Sigmoid colon (tissue), 7 donors: ENCODE data around the gene ZZZ3. TPM values are rescaled to one million over a fixed set of nuclear protein-coding genes. Genes with fewer than 3 reads are reported as not detected.
"Not testable (repeated sequence)": the region's sequence is repeated elsewhere in the genome, so short reads cannot be mapped to it uniquely, and the experiment has no call there.

Experiments used
- DNase-seq: peaks from one replicate; pipeline ENCODE4 v3.0.0-alpha.2; 2019
- H3K27ac ChIP-seq, 4 donors: fragments of 200-600 bp; sonication (generic); one replicate each; pipeline ENCODE4 v1.5.1; 2016 to 2019; ENCODE audit warnings: mild to moderate bottlenecking in 1 of 4
- H3K27me3 ChIP-seq, 3 donors: fragments of 200-600 bp; sonication (generic); one replicate each; pipeline ENCODE4 v1.5.1; 2019; ENCODE audit warnings: mild to moderate bottlenecking in 1 of 3
- H3K36me3 ChIP-seq, 4 donors: fragments of 200-600 bp; sonication (generic); one replicate each; pipeline ENCODE4 v1.5.1; 2016 to 2019
- H3K4me1 ChIP-seq, 4 donors: fragments of 200-600 bp; sonication (generic); one replicate each; pipeline ENCODE4 v1.5.1; 2017 to 2019
- H3K4me3 ChIP-seq, 4 donors: fragments of 200-600 bp; sonication (generic); one replicate each; pipeline ENCODE4 v1.5.1; 2017 to 2019; ENCODE audit warnings: mild to moderate bottlenecking in 2 of 4, moderate library complexity in 1 of 4
- H3K9me3 ChIP-seq, 4 donors: fragments of 200-600 bp in 3 of 4; sonication (generic) in 3 of 4; one replicate each; pipeline versions ENCODE4 v1.5.1 to v1.6.1; 2013 to 2019
- EP300 ChIP-seq, 4 donors: sonication (generic); formaldehyde crosslinking; IDR thresholded peaks; one replicate each; pipeline ENCODE4 v1.6.1; 2017; ENCODE audit warnings: antibody characterized with exemption in 4 of 4
- POLR2A ChIP-seq, 2 donors: fragments of 450-650 bp; IDR thresholded peaks; one replicate each; pipeline ENCODE4 v1.6.1; 2016; ENCODE audit warnings: antibody characterized with exemption in 2 of 2, mild to moderate bottlenecking in 2 of 2, moderate library complexity in 2 of 2
- POLR2AphosphoS5 ChIP-seq, 4 donors: sonication (generic); formaldehyde crosslinking; IDR thresholded peaks; one replicate each; pipeline ENCODE4 v1.6.1; 2017; ENCODE audit warnings: antibody characterized with exemption in 4 of 4
- WGBS, 2 donors: extraction: QIAGEN DNeasy Blood & Tissue Kit; methylation state at CpG; one replicate each; pipeline ENCODE4 v1.1.7; 2013; 5-methylcytosine and 5-hydroxymethylcytosine counted together
- intact Hi-C: fragments of 100-400 bp; cut with DNase I; formaldehyde crosslinking; loops from one replicate; pipeline ENCODE4 v1.15.1; 2023
- polyA plus RNA-seq, 3 donors: library from polyadenylated mRNA; stranded (reverse); fragments of 200-250 nt; gene quantifications; one replicate each; pipeline ENCODE4 v1.2.3, GENCODE V29; 2013
- total RNA-seq, 4 donors: library from RNA; depleted of rRNA; stranded (reverse); fragments of >200 nt; gene quantifications; one replicate each; pipeline ENCODE4 v1.1.0, GENCODE V29; 2016
- TF ChIP-seq, protein P1 (sequence below), 4 experiments: fragments of 450-650 bp in 3 of 4; fragments of 200-600 bp in 1 of 4; IDR thresholded peaks; one replicate each; pipeline ENCODE4 v1.5.1; 2016 to 2019; ENCODE audit warnings: antibody characterized with exemption in 4 of 4, mild to moderate bottlenecking in 3 of 4, moderate library complexity in 2 of 4
- donor health status: healthy with polysubstance abuse.
- donor health status: Bipolar disorder and iron deficiency.
- donor health status: healthy.

The ZZZ3 gene
- total and polyA plus RNA-seq, 7 donors, result 5.3 to 69.4 (median 58.1) TPM

DNA sequence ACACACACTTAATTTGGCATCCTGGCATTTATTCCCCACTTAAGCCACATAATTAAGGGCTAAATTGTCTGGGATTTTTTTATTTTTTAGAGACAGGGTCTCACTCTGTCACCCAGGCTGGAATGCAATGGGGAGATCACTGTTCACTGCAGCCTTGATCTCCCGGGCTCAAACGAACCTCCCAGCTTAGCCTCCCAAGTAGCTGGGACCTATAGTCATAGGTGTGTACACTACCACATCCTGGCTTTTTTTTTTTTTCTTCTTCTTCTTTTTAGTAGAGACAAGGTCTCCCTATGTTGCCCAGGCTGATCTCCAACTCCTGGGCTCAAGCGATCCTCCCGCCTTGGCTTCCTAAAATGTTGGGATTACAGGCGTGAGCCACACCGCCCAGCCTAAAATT, 24.2 kb downstream of the ZZZ3 start:
- no peak for DNase-seq
- intact Hi-C loops, result no loop called here
- TF ChIP-seq, protein P1, sequence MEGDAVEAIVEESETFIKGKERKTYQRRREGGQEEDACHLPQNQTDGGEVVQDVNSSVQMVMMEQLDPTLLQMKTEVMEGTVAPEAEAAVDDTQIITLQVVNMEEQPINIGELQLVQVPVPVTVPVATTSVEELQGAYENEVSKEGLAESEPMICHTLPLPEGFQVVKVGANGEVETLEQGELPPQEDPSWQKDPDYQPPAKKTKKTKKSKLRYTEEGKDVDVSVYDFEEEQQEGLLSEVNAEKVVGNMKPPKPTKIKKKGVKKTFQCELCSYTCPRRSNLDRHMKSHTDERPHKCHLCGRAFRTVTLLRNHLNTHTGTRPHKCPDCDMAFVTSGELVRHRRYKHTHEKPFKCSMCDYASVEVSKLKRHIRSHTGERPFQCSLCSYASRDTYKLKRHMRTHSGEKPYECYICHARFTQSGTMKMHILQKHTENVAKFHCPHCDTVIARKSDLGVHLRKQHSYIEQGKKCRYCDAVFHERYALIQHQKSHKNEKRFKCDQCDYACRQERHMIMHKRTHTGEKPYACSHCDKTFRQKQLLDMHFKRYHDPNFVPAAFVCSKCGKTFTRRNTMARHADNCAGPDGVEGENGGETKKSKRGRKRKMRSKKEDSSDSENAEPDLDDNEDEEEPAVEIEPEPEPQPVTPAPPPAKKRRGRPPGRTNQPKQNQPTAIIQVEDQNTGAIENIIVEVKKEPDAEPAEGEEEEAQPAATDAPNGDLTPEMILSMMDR (IDR thresholded peaks at IDR 0.05), result no peak
- no peak for TF ChIP-seq POLR2AphosphoS5 (IDR thresholded peaks at IDR 0.05)
- Histone ChIP-seq H3K4me3 (no peak overlapping the region), H3K36me3 (no peaks in the 10 kb centered on the region), H3K9me3 (no peaks in the 10 kb centered on the region), H3K27me3 (no peaks in the 10 kb centered on the region), H3K27ac (no peak overlapping the region), H3K4me1 (peaks cover 0 to 7% (median 0%) of the 10 kb centered on the region in 4 donors)
- 94 to 95% methylated on average over 6 of the region's 6 CpGs for WGBS, 2 donors

DNA sequence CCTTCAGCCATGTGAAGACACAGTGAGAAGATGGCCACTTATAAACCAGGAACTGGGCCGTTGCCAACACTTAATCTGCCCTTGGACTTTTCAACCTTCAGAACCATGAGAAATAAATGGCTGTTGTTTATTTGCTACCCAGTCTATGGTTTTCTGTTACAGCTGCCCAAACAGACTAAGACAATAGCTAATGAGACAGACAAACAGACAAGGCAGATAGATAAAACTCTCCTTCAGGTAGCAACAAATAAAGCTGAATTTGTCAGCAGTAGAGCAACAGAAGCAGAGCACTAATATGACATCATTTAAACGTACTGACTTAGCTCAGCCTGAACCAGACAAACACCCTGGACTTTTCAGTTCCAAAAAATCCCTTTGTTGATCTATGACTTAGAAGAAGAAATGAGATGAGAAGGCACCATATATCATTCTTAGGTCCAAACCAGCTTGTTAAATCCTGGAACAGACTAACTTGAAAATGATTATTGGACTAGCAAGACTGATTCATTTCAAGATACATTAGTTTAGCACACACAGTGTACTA, 27.0 kb downstream of the ZZZ3 start:
- intact Hi-C loops, result no loop called here
- no peaks in the 10 kb centered on the region for H3K9me3 ChIP-seq
- H3K4me1 ChIP-seq, result peaks cover 0 to 3% (median 0%) of the 10 kb centered on the region in 4 donors
- 52 to 76% methylated on average over 2 of the region's 2 CpGs for WGBS, 2 donors
- no peak for TF ChIP-seq POLR2AphosphoS5 (IDR thresholded peaks at IDR 0.05)
- TF ChIP-seq POLR2A (IDR thresholded peaks at IDR 0.05), result no peak
- TF ChIP-seq, protein P1 (IDR thresholded peaks at IDR 0.05), result no peak
- no peak for TF ChIP-seq EP300 (IDR thresholded peaks at IDR 0.05)
- no peak overlapping the region for H3K4me3 ChIP-seq
- no peak for DNase-seq
- no peak overlapping the region for H3K27ac ChIP-seq
- H3K27me3 ChIP-seq, result no peaks in the 10 kb centered on the region
- H3K36me3 ChIP-seq, result no peaks in the 10 kb centered on the region

DNA sequence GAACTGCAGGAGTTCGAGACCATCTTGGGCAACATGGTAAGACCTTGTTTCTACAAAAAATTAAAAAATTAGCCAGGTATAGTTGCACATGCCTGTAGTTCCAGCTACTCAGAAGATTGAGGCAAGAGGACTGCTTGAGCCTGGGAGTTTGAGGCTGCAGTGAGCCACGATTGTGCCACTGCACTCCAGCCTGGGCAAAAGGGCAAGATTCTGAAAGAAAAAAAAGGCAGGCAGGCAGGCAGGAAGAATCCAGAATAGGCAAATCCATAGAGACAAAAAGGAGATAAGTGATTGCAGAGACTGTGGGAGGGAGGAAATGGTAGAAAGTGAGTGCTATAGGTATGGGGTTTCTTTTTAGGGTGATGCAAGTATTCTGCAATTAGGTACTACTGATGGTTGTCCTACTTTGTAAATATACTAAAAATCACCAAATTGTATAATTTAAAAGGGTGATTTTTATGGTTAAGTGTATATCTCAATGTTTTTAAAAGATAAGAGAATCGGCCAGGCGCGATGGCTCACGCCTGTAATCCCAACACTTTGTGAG, 29.4 kb downstream of the ZZZ3 start:
- Histone ChIP-seq H3K4me1 (peaks cover 0 to 3% (median 0%) of the 10 kb centered on the region in 4 donors), H3K4me3 (no peak overlapping the region), H3K27me3 (no peaks in the 10 kb centered on the region), H3K9me3 (peaks cover 0 to 5% (median 4%) of the 10 kb centered on the region in 4 donors), H3K27ac (no peak overlapping the region), H3K36me3 (no peaks in the 10 kb centered on the region)
- TF ChIP-seq, protein P1 (IDR thresholded peaks at IDR 0.05), result no peak
- TF ChIP-seq POLR2AphosphoS5 (IDR thresholded peaks at IDR 0.05), result no peak
- no peak for TF ChIP-seq EP300 (IDR thresholded peaks at IDR 0.05)
- TF ChIP-seq POLR2A (IDR thresholded peaks at IDR 0.05), result no peak
- WGBS, 2 donors, result 72 to 91% methylated on average over 6 of the region's 6 CpGs
- DNase-seq, result no peak
- intact Hi-C loops, result no loop called here

DNA sequence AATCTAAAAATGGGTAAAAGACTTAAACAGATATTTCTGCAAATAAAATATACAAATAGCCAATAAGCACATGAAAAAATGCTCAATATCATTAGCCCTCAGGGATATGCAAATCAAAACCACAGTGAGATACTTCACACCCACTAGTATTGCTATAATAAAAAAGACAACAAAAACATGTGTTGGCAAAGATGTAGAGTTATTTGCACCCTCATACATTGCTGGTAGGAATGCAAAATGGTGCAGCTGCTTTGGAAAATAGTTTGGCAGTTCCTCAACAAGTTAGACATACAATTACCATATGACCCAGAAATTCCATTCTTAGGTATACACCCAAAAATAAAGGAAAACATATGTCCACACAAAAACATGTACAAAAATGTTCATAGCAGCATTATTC, 30.2 kb downstream of the ZZZ3 start:
- Histone ChIP-seq H3K27me3 (no peaks in the 10 kb centered on the region), H3K4me1 (peaks cover 0 to 3% (median 0%) of the 10 kb centered on the region in 4 donors), H3K36me3 (no peaks in the 10 kb centered on the region), H3K27ac (no peak overlapping the region), H3K9me3 (peaks cover 0 to 5% (median 4%) of the 10 kb centered on the region in 4 donors), H3K4me3 (no peak overlapping the region)
- intact Hi-C loops, result no loop called here
- DNase-seq, result no peak
- TF ChIP-seq POLR2AphosphoS5 (IDR thresholded peaks at IDR 0.05) (no peak), POLR2A (IDR thresholded peaks at IDR 0.05) (no peak), EP300 (IDR thresholded peaks at IDR 0.05) (no peak)
- TF ChIP-seq, protein P1 (IDR thresholded peaks at IDR 0.05), result no peak

DNA sequence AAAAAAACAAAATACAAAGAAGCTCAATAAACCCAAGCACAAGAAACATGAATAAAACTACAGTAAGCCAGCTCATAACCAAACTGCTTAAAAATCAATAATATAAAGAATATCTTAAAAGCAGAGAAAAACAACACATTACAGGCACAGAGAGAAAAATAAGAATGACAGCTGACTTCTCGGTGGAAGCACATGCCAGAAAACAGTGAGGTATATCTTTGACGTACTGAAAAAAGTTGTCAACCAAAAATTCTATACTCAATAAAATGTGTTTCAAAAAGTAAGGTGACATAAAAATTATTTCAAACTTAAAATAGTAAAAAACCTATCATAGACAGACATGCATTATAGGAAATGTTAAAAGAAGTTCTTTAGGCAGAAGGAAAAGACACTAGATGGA, 33.3 kb downstream of the ZZZ3 start:
- WGBS, 2 donors, result 97 to 98% methylated on average over 2 of the region's 2 CpGs
- no peak overlapping the region for H3K27ac ChIP-seq
- no peak for DNase-seq
- H3K27me3 ChIP-seq, result no peaks in the 10 kb centered on the region
- H3K36me3 ChIP-seq, result peaks cover 0 to 18% (median 2%) of the 10 kb centered on the region in 4 donors
- intact Hi-C loops, result no loop called here
- TF ChIP-seq, protein P1 (IDR thresholded peaks at IDR 0.05), result no peak
- TF ChIP-seq EP300 (IDR thresholded peaks at IDR 0.05), result no peak
- no peak for TF ChIP-seq POLR2A (IDR thresholded peaks at IDR 0.05)
- TF ChIP-seq POLR2AphosphoS5 (IDR thresholded peaks at IDR 0.05), result no peak
- peaks cover 0 to 3% (median 0%) of the 10 kb centered on the region in 4 donors for H3K4me1 ChIP-seq
- H3K9me3 ChIP-seq, result peaks cover 0 to 5% (median 4%) of the 10 kb centered on the region in 4 donors
- no peak overlapping the region for H3K4me3 ChIP-seq

DNA sequence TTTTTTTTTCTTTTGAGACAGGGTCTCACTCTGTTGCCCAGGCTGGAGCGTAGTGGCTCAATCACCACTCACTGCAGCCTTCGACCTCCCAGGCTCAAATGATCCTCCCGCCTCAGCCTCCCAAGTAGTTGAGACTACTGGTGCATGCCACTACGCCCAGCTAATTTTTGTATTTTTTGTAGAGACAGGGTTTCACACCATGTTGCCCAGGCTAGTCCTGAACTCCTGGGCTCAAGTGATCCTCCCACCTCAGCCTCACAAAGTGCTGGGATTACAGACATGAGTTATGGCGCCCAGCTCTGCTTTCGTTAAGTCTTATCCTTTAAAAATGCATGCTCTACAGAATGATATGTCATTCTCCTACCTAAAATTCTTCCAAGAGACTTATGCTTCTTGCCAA, 36.2 kb downstream of the ZZZ3 start:
- H3K4me3 ChIP-seq, intact Hi-C loops, DNase-seq, H3K27me3 ChIP-seq, H3K9me3 ChIP-seq, H3K4me1 ChIP-seq, H3K27ac ChIP-seq: not testable (repeated sequence)
- WGBS, 2 donors, result 97 to 98% methylated on average over 6 of the region's 6 CpGs
- peaks cover 0 to 18% (median 2%) of the 10 kb centered on the region in 4 donors for H3K36me3 ChIP-seq
